ENCODE results near the gene MRPL41.
A peak's percentile ranks its signal among the peaks of the same experiment; 100 is the strongest.
"Not testable (repeated sequence)": the region's sequence is repeated elsewhere in the genome, so short reads cannot be mapped to it uniquely, and the experiment has no call there.

The MRPL41 gene

DNA sequence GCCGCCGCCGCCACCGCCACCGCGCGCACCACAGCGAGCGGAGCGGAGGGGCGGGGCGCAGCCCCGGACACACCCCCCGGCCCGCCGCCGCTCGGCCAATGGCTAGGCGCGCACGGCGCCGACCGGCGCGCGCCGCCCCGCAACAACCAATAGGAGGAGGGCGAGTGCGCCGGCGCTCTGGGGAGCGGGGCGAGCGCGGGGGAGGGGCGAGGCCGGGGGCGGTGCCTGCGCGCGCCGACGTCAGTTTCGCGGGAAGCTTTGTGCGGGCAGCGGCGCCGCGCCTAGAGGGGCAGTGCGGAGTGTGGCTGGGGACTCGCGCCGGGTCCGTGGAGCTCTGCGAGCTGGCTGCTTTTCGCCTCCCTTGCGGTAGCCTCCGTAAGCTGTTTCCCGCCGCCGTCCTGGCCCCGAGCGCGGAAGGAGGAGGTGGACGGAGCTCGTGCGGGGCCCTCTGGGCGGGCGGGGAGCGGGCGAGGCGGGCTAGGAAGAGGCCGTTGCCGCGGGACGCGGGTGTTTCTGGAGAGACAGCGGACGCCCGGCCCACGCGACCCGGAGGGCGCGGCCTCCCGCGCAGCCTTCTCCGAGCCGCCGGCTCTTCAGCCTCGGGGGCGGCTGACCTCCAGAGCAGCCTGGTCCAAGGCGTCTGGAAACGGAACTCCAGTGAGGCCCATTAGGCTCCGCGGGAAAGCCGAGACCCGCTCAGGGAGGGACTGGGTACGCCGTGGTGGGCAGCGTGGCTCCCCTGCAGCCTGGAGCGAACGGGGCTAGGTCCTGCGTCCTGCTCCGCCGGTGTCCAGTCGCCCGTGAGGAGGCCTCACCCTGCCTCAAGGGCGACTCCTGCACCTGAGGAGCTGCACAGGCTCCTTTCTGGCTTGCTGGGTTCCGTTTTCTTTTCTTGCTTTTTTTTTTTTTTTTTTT is 39.0 kb downstream of the MRPL41 start, which contains the start of gene ZMYND19:
Gene ZMYND19 (minus strand): TSS at position 44 of the 915 bp plus-strand sequence. CDS start 249 bp downstream, outside the sequence.
- Mint-ChIP-seq H3K4me3 (peak within 1 kb of the TSS; percentile 99), H3K36me3 (peaks cover 9% of the 10 kb centered on the region), H3K4me1 (peaks cover 7% of the 10 kb centered on the region), H3K9me3 (no peaks in the 10 kb centered on the region), H3K27ac (peak within 1 kb of the TSS; percentile 75), H3K27me3 (no peaks in the 10 kb centered on the region)
- DNase-seq (ENCODE audit: low spot score in 2 of 2) = peak; percentile 88 to 92
- peak; percentile 96 for ATAC-seq (ENCODE audit: low read depth)

DNA sequence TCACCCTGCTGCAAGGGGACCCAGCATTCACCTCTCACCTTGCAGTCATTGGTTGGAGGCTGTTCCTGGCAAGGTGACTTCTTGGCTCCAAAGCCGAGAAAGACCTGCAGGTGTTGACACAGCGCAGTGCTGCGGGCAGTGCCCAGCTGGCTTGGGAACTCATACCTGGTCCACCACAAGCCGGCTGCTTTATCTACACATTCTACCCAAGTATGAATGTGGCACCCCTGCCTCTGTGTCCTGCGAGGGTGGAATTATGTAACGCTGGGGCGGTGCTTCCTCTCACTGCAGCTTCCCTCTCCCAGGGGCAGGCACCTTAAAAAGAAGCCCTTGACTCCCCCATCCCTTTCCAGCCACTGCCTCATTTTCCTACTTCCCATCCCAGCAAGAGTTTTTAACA is 41.1 kb downstream of the MRPL41 start:
- Mint-ChIP-seq H3K4me3 (no peak overlapping the region), H3K9me3 (no peaks in the 10 kb centered on the region), H3K27me3 (no peaks in the 10 kb centered on the region), H3K36me3 (peaks cover 3% of the 10 kb centered on the region), H3K27ac (no peak overlapping the region), H3K4me1 (peaks cover 7% of the 10 kb centered on the region)
- DNase-seq (ENCODE audit: low spot score in 2 of 2) (no peak), ATAC-seq (ENCODE audit: low read depth) (no peak)

DNA sequence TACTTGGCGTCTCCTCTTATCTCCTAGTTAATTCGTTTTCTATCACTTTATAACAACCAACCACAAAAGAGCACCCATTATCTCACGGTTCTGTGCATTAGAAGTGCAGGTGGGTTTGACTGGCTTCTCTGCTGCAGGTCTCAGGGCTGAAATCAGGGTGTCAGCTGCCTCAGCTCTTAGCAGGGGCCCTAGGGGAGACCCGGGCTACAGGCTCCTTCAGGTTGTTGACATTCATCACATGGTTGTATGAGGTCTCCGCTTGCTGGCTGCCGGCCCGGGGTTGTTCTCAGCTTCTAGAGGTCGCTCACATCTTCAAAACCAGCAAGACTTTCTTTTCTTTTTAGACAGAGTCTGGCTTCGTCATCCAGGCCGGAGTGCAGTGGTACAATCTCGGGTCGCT is 41.5 kb downstream of the MRPL41 start:
- no peak overlapping the region for H3K27ac Mint-ChIP-seq
- DNase-seq (ENCODE audit: low spot score in 2 of 2) = no peak

DNA sequence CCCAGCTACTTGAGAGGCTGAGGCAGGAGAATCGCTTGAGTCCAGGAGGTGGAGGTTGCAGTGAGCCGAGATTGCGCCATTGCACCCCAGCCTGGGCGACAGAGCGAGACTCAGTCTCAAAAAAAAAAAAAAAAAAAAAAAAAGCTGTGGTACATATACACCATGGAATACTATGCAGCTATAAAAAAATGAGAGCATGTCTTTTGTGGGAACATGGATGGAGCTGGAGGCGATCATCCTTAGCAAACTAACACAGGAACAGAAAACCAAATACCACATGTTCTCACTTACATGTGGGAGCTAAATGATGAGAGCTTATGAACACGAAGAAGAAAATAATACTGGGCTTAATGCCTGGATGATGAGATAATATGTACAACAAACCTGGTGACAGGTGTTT is 44.9 kb downstream of the MRPL41 start:
- not testable (repeated sequence) for H3K9me3 Mint-ChIP-seq; ATAC-seq (ENCODE audit: low read depth); H3K27me3 Mint-ChIP-seq; DNase-seq (ENCODE audit: low spot score in 2 of 2); H3K4me1 Mint-ChIP-seq; H3K4me3 Mint-ChIP-seq; H3K27ac Mint-ChIP-seq; H3K36me3 Mint-ChIP-seq

More for the DNA sequence above, 41.5 kb downstream of the MRPL41 start:
- H3K4me3 Mint-ChIP-seq = no peak overlapping the region
- H3K27me3 Mint-ChIP-seq = no peaks in the 10 kb centered on the region
- no peaks in the 10 kb centered on the region for H3K36me3 Mint-ChIP-seq
- peaks cover 4% of the 10 kb centered on the region for H3K4me1 Mint-ChIP-seq
- no peaks in the 10 kb centered on the region for H3K9me3 Mint-ChIP-seq
- no peak for ATAC-seq (ENCODE audit: low read depth)

DNA sequence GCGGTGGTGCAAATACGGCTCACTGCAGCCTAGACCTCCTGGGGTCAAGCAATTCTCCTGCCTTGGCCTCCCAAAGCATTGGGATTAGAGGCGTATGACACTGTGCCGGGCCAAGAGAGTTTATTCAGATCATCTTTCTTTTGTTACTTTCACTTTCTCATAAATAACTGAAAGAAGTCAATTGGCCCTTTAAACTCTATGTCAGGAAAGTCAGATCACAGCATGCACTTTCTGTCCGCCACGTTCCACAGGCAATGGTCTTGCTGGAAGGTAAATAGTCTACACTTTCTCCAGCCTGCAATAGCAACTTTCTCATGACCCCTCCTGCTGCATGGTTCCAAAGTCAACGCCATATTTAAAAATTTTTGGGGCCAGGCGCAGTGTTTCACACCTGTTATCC is 47.3 kb downstream of the MRPL41 start:
- no peak overlapping the region for H3K4me3 Mint-ChIP-seq
- H3K36me3 Mint-ChIP-seq = no peaks in the 10 kb centered on the region
- DNase-seq (ENCODE audit: low spot score in 2 of 2) (no peak), ATAC-seq (ENCODE audit: low read depth) (no peak)
- peaks cover 8% of the 10 kb centered on the region for H3K4me1 Mint-ChIP-seq
- H3K27ac Mint-ChIP-seq = no peak overlapping the region
- no peaks in the 10 kb centered on the region for H3K9me3 Mint-ChIP-seq
- H3K27me3 Mint-ChIP-seq = no peaks in the 10 kb centered on the region
